GM23338 (cell line): ENCODE results near the gene BCHE. TPM values are rescaled to one million over a fixed set of nuclear protein-coding genes. Genes with fewer than 3 reads are reported as not detected.

Experiments used
- ATAC-seq: fragments of 200-7000 bp; cut with Tn5 transposase; 3 replicates; pipeline ENCODE4 v1.9.1; 2020
- DNase-seq: peaks from one replicate; pipeline ENCODE4 v3.0.0-alpha.2; 2015; ENCODE audit warnings: low spot score
- H2AFZ ChIP-seq: fragments of 200-600 bp; sonication (generic); 2 replicates; pipeline ENCODE4 v1.8.0; 2016; ENCODE audit warnings: antibody characterized with exemption, mild to moderate bottlenecking, moderate library complexity
- H3F3A ChIP-seq: fragments of 200-600 bp; sonication (generic); replicated peaks from 2 replicates; pipeline ENCODE4 v1.8.0; 2017; ENCODE audit warnings: antibody characterized with exemption, mixed run types, low read depth
- H3K27ac ChIP-seq: fragments of 200-600 bp; sonication (generic); 2 replicates; pipeline ENCODE4 v1.6.1; 2016; ENCODE audit warnings: low read depth
- H3K27me3 ChIP-seq: fragments of 200-600 bp; sonication (generic); 2 replicates; pipeline ENCODE4 v1.8.0; 2016; ENCODE audit warnings: mild to moderate bottlenecking, mixed run types, moderate library complexity; ENCODE audit not compliant: insufficient read depth
- H3K36me3 ChIP-seq: fragments of 200-600 bp; sonication (generic); 2 replicates; pipeline ENCODE4 v1.8.0; 2016; ENCODE audit warnings: mild to moderate bottlenecking; ENCODE audit not compliant: insufficient read depth
- H3K4me1 ChIP-seq: fragments of 200-600 bp; sonication (generic); 2 replicates; pipeline ENCODE4 v1.8.0; 2016; ENCODE audit warnings: mild to moderate bottlenecking, moderate library complexity; ENCODE audit not compliant: insufficient read depth
- H3K4me2 ChIP-seq: fragments of 200-600 bp; sonication (generic); 2 replicates; pipeline ENCODE4 v1.7.1; 2017; ENCODE audit warnings: mixed run types
- H3K4me3 ChIP-seq: fragments of 200-600 bp; sonication (generic); 2 replicates; pipeline ENCODE4 v1.6.1; 2016; ENCODE audit warnings: mixed run types
- H3K79me2 ChIP-seq: fragments of 200-600 bp; sonication (generic); replicated peaks from 2 replicates; pipeline ENCODE4 v1.8.0; 2017; ENCODE audit warnings: mild to moderate bottlenecking; ENCODE audit not compliant: insufficient read depth
- H3K9me2 ChIP-seq: fragments of 200-600 bp; sonication (generic); 2 replicates; pipeline ENCODE4 v1.8.0; 2017; ENCODE audit not compliant: insufficient read depth
- H4K20me1 ChIP-seq: fragments of 200-600 bp; sonication (generic); replicated peaks from 2 replicates; pipeline ENCODE4 v1.8.0; 2017; ENCODE audit warnings: mild to moderate bottlenecking; ENCODE audit not compliant: insufficient read depth
- H3K27ac Mint-ChIP-seq: 2 replicates; pipeline ENCODE4 v1.8.0; 2020; ENCODE audit warnings: inconsistent platforms, mild to moderate bottlenecking, moderate library complexity, mixed read lengths
- H3K27me3 Mint-ChIP-seq: 3 replicates; pipeline ENCODE4 v1.8.0; 2022; ENCODE audit warnings: low read depth, mild to moderate bottlenecking, moderate library complexity, mixed read lengths, inconsistent platforms; ENCODE audit not compliant: insufficient read depth, poor library complexity
- H3K36me3 Mint-ChIP-seq: 3 replicates; pipeline ENCODE4 v1.8.0; 2021; ENCODE audit warnings: low read depth, mild to moderate bottlenecking, inconsistent platforms, moderate library complexity, mixed read lengths
- H3K4me1 Mint-ChIP-seq: 3 replicates; pipeline ENCODE4 v1.8.0; 2020; ENCODE audit warnings: mild to moderate bottlenecking, inconsistent platforms, mixed read lengths
- H3K4me3 Mint-ChIP-seq: 3 replicates; pipeline ENCODE4 v1.8.0; 2021; ENCODE audit warnings: moderate library complexity, mild to moderate bottlenecking, inconsistent platforms, mixed read lengths
- H3K9me3 Mint-ChIP-seq: 3 replicates; pipeline ENCODE4 v1.8.0; 2020; ENCODE audit warnings: moderate library complexity, mild to moderate bottlenecking, inconsistent platforms, mixed read lengths
- ETS1 ChIP-seq: IDR thresholded peaks from 2 replicates; pipeline ENCODE4 v1.6.1; 2016; ENCODE audit warnings: antibody characterized with exemption
- EZH2 ChIP-seq: fragments of 200-600 bp; sonication (generic); IDR thresholded peaks from one replicate; pipeline ENCODE4 v1.8.0; 2017; ENCODE audit warnings: antibody characterized with exemption, mild to moderate bottlenecking, low read depth; ENCODE audit not compliant: unreplicated experiment
- EZH2phosphoT487 ChIP-seq: fragments of 200-600 bp; sonication (generic); IDR thresholded peaks from one replicate; pipeline ENCODE4 v1.8.1; 2018; ENCODE audit warnings: antibody characterized with exemption; ENCODE audit not compliant: unreplicated experiment
- JUNB ChIP-seq: IDR thresholded peaks from one replicate; pipeline ENCODE4 v1.6.1; 2016; ENCODE audit warnings: antibody characterized with exemption; ENCODE audit not compliant: unreplicated experiment
- POLR2AphosphoS5 ChIP-seq: IDR thresholded peaks from 2 replicates; pipeline ENCODE4 v1.6.1; 2016; ENCODE audit warnings: antibody characterized with exemption, low read depth
- ZNF114 ChIP-seq: fragments of 250-450 bp; sonication (Bioruptor Pico); IDR thresholded peaks from 2 replicates; pipeline ENCODE4 v1.5.0; 2020; ENCODE audit warnings: mild to moderate bottlenecking, moderate library complexity
- polyA plus RNA-seq: library from polyadenylated mRNA; unstranded; fragments of >200 nt; fragmentation: Nextera tagmentation; extraction: Ambion mirVana; gene quantifications from 2 replicates; pipeline ENCODE4 v1.2.1, GENCODE V29; 2016
- total RNA-seq: library from RNA; depleted of rRNA; stranded (reverse); fragments of >200 nt; shearing (Covaris generic); gene quantifications from 2 replicates; pipeline ENCODE4 v1.2.3, GENCODE V29; 2014
- TF ChIP-seq, protein P1 (sequence below), 2 experiments: fragments of 200-600 bp in 1 of 2; sonication (generic) in 1 of 2; conservative IDR thresholded peaks; 2 replicates each; pipeline versions ENCODE4 v1.5.1 to v1.6.1; 2016 to 2017; ENCODE audit warnings: antibody characterized with exemption in 2 of 2, low read depth in 2 of 2, mild to moderate bottlenecking in 2 of 2, moderate library complexity in 1 of 2
- TF ChIP-seq, protein P2 (sequence below): fragments of 250-450 bp; sonication (Bioruptor Pico); IDR thresholded peaks from 2 replicates; pipeline ENCODE4 v1.5.0; 2020; ENCODE audit warnings: mild to moderate bottlenecking, moderate library complexity

The BCHE gene
- total and polyA plus RNA-seq, 2 experiments from 2014 or later = 0.73 to 1.1 TPM

GRCh38 chr3:165729756-165730155, 107.5 kb downstream of the BCHE start:
- Histone ChIP-seq H3K4me2 (no peak overlapping the region), H3K4me1 (no peaks in the 10 kb centered on the region), H3K27me3 (no peaks in the 10 kb centered on the region), H3K27ac (no peak overlapping the region), H3K4me3 (no peak overlapping the region), H4K20me1 (no peaks in the 10 kb centered on the region), H3F3A (no peaks in the 10 kb centered on the region), H2AFZ (no peak overlapping the region), H3K79me2 (no peaks in the 10 kb centered on the region), H3K36me3 (no peaks in the 10 kb centered on the region), H3K9me2 (no peaks in the 10 kb centered on the region)
- Mint-ChIP-seq H3K27ac (no peak overlapping the region), H3K4me1 (no peaks in the 10 kb centered on the region), H3K4me3 (no peak overlapping the region), H3K36me3 (no peaks in the 10 kb centered on the region), H3K9me3 (no peaks in the 10 kb centered on the region), H3K27me3 (no peaks in the 10 kb centered on the region)
- no peak for ATAC-seq
- TF ChIP-seq, protein P1, sequence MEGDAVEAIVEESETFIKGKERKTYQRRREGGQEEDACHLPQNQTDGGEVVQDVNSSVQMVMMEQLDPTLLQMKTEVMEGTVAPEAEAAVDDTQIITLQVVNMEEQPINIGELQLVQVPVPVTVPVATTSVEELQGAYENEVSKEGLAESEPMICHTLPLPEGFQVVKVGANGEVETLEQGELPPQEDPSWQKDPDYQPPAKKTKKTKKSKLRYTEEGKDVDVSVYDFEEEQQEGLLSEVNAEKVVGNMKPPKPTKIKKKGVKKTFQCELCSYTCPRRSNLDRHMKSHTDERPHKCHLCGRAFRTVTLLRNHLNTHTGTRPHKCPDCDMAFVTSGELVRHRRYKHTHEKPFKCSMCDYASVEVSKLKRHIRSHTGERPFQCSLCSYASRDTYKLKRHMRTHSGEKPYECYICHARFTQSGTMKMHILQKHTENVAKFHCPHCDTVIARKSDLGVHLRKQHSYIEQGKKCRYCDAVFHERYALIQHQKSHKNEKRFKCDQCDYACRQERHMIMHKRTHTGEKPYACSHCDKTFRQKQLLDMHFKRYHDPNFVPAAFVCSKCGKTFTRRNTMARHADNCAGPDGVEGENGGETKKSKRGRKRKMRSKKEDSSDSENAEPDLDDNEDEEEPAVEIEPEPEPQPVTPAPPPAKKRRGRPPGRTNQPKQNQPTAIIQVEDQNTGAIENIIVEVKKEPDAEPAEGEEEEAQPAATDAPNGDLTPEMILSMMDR (conservative IDR thresholded peaks at IDR 0.05; ENCODE audit: low read depth in 2 of 2) = no peak
- TF ChIP-seq, protein P2, sequence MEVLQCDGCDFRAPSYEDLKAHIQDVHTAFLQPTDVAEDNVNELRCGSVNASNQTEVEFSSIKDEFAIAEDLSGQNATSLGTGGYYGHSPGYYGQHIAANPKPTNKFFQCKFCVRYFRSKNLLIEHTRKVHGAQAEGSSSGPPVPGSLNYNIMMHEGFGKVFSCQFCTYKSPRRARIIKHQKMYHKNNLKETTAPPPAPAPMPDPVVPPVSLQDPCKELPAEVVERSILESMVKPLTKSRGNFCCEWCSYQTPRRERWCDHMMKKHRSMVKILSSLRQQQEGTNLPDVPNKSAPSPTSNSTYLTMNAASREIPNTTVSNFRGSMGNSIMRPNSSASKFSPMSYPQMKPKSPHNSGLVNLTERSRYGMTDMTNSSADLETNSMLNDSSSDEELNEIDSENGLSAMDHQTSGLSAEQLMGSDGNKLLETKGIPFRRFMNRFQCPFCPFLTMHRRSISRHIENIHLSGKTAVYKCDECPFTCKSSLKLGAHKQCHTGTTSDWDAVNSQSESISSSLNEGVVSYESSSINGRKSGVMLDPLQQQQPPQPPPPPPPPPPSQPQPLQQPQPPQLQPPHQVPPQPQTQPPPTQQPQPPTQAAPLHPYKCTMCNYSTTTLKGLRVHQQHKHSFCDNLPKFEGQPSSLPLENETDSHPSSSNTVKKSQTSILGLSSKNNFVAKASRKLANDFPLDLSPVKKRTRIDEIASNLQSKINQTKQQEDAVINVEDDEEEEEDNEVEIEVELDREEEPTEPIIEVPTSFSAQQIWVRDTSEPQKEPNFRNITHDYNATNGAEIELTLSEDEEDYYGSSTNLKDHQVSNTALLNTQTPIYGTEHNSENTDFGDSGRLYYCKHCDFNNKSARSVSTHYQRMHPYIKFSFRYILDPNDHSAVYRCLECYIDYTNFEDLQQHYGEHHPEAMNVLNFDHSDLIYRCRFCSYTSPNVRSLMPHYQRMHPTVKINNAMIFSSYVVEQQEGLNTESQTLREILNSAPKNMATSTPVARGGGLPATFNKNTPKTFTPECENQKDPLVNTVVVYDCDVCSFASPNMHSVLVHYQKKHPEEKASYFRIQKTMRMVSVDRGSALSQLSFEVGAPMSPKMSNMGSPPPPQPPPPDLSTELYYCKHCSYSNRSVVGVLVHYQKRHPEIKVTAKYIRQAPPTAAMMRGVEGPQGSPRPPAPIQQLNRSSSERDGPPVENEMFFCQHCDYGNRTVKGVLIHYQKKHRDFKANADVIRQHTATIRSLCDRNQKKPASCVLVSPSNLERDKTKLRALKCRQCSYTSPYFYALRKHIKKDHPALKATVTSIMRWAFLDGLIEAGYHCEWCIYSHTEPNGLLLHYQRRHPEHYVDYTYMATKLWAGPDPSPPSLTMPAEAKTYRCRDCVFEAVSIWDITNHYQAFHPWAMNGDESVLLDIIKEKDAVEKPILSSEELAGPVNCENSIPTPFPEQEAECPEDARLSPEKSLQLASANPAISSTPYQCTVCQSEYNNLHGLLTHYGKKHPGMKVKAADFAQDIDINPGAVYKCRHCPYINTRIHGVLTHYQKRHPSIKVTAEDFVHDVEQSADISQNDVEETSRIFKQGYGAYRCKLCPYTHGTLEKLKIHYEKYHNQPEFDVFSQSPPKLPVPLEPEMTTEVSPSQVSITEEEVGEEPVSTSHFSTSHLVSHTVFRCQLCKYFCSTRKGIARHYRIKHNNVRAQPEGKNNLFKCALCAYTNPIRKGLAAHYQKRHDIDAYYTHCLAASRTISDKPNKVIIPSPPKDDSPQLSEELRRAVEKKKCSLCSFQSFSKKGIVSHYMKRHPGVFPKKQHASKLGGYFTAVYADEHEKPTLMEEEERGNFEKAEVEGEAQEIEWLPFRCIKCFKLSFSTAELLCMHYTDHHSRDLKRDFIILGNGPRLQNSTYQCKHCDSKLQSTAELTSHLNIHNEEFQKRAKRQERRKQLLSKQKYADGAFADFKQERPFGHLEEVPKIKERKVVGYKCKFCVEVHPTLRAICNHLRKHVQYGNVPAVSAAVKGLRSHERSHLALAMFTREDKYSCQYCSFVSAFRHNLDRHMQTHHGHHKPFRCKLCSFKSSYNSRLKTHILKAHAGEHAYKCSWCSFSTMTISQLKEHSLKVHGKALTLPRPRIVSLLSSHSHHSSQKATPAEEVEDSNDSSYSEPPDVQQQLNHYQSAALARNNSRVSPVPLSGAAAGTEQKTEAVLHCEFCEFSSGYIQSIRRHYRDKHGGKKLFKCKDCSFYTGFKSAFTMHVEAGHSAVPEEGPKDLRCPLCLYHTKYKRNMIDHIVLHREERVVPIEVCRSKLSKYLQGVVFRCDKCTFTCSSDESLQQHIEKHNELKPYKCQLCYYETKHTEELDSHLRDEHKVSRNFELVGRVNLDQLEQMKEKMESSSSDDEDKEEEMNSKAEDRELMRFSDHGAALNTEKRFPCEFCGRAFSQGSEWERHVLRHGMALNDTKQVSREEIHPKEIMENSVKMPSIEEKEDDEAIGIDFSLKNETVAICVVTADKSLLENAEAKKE (CRISPR knock-in tag) = no peak
- TF ChIP-seq ETS1 (no peak), EZH2 (no peak), JUNB (no peak), POLR2AphosphoS5 (no peak), EZH2phosphoT487 (no peak), ZNF114 (CRISPR knock-in tag) (no peak)
- no peak for DNase-seq
